ENCODE data around the gene ZFPM1. TPM values are rescaled to one million over a fixed set of nuclear protein-coding genes. Genes with fewer than 3 reads are reported as not detected.
A peak's percentile ranks its signal among the peaks of the same experiment; 100 is the strongest.

The ZFPM1 gene
- total and polyA plus RNA-seq, 4 donors, result 0.19 to 12.8 (median 5.3) TPM

GRCh38 chr16:88561485-88562359 is 108.6 kb downstream of the ZFPM1 start:
- H3K27ac ChIP-seq (ENCODE audit: low read depth in 1 of 2, low read length in 2 of 2), result no peak overlapping the region
- H3K36me3 ChIP-seq (ENCODE audit: control insufficient read depth in 4 of 4, insufficient read depth in 3 of 4, low read depth in 1 of 4, low read length in 3 of 4), result no peaks in the 10 kb centered on the region
- H3K9ac ChIP-seq (ENCODE audit: low read depth in 1 of 2, low read length in 2 of 2), result no peak overlapping the region
- H3K4me1 ChIP-seq (ENCODE audit: control insufficient read depth in 4 of 4, insufficient read depth in 4 of 4, low read length in 3 of 4), result peaks cover 0 to 4% (median 3%) of the 10 kb centered on the region in 4 donors
- no peaks in the 10 kb centered on the region for H3K9me3 ChIP-seq (ENCODE audit: control insufficient read depth in 4 of 4, low read length in 3 of 4)
- TF ChIP-seq CTCF (IDR thresholded peaks at IDR 0.05; ENCODE audit: low read depth, low read length, missing input control) (peak; percentile 83), ZBTB33 (IDR thresholded peaks at IDR 0.05) (no peak), RAD21 (IDR thresholded peaks at IDR 0.05) (peak; percentile 76 to 82)
- peak; percentile 54 for DNase-seq (ENCODE audit: low spot score)
- WGBS, result 27% methylated on average over 24 of the region's 24 CpGs
- H3K27me3 ChIP-seq (ENCODE audit: control insufficient read depth in 4 of 4, insufficient read depth in 4 of 4, low read length in 3 of 4), result no peaks in the 10 kb centered on the region
- peak overlapping the region in 1 of 3 donors; percentile 10 for H3K4me3 ChIP-seq (ENCODE audit: low read depth in 1 of 3, low read length in 3 of 3)

GRCh38 chr16:88566158-88566557 is 113.1 kb downstream of the ZFPM1 start:
- H3K9me3 ChIP-seq (ENCODE audit: control insufficient read depth in 4 of 4, low read length in 3 of 4), result no peaks in the 10 kb centered on the region
- H3K9ac ChIP-seq (ENCODE audit: low read depth in 1 of 2, low read length in 2 of 2), result no peak overlapping the region
- H3K4me1 ChIP-seq (ENCODE audit: control insufficient read depth in 4 of 4, insufficient read depth in 4 of 4, low read length in 3 of 4), result peaks cover 5 to 17% (median 11%) of the 10 kb centered on the region in 4 donors
- H3K4me3 ChIP-seq (ENCODE audit: low read depth in 1 of 3, low read length in 3 of 3), result no peak overlapping the region
- H3K27ac ChIP-seq (ENCODE audit: low read depth in 1 of 2, low read length in 2 of 2), result no peak overlapping the region
- TF ChIP-seq HNF4A (conservative IDR thresholded peaks at IDR 0.05) (no peak), JUND (IDR thresholded peaks at IDR 0.05) (no peak), YY1 (IDR thresholded peaks at IDR 0.05) (no peak), ZBTB33 (IDR thresholded peaks at IDR 0.05) (no peak), NR2F2 (IDR thresholded peaks at IDR 0.05) (no peak), CTCF (IDR thresholded peaks at IDR 0.05; ENCODE audit: low read depth, low read length, missing input control) (no peak), RXRA (IDR thresholded peaks at IDR 0.05) (no peak)
- no peak for DNase-seq (ENCODE audit: low spot score)
- no peaks in the 10 kb centered on the region for H3K36me3 ChIP-seq (ENCODE audit: control insufficient read depth in 4 of 4, insufficient read depth in 3 of 4, low read depth in 1 of 4, low read length in 3 of 4)
- WGBS, result 88% methylated on average over 6 of the region's 6 CpGs
- no peaks in the 10 kb centered on the region for H3K27me3 ChIP-seq (ENCODE audit: control insufficient read depth in 4 of 4, insufficient read depth in 4 of 4, low read length in 3 of 4)

Data from liver (tissue), 9 donors.